GM18909 (cell line): Measurements from ENCODE around the gene DTX1.

ENCODE experiments used
- ATAC-seq: cut with Tn5 transposase; IDR thresholded peaks from one replicate; pipeline ENCODE4 v1.9.1; 2021; ENCODE audit warnings: mild to moderate bottlenecking; ENCODE audit not compliant: unreplicated experiment, poor library complexity

The DTX1 gene

DNA sequence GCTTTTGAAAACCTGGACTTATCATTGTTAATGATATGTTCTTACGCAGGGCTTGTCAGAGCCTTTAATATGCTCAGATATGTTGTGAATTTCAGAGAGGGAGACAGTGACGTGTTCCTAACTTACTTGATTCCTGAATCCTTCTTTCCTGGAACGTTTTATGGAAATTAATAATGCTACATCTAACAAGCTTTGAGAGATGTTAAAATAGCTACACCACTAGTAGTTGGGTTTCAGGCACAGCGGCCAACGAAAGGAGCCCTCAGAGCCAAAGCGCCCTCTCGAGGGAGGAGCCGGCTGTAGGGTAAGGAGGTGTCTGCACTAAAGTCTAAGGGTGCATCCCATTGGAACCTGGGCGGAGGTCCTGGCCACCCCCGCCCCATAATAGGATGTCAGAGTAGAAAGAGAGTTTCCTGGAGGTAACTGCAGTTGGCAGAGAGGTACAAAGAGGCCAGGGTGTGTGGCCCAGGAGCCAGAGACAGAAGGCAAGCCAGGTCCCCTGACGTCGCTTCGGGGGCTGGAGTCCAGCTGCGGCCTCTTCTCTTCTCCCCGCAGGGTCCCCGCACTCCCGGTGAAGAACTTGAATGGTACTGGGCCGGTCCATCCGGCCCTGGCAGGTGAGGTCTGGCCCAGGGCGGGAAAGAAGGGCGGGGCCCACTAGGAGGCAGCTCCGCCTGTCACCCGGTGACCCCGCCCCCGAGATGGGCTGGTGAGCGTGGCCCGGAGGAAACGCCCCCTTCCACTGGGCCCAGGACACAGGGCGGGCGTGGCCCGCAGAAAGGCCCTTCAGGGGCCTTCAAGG is 36.3 kb downstream of the DTX1 start:
- no peak for ATAC-seq

DNA sequence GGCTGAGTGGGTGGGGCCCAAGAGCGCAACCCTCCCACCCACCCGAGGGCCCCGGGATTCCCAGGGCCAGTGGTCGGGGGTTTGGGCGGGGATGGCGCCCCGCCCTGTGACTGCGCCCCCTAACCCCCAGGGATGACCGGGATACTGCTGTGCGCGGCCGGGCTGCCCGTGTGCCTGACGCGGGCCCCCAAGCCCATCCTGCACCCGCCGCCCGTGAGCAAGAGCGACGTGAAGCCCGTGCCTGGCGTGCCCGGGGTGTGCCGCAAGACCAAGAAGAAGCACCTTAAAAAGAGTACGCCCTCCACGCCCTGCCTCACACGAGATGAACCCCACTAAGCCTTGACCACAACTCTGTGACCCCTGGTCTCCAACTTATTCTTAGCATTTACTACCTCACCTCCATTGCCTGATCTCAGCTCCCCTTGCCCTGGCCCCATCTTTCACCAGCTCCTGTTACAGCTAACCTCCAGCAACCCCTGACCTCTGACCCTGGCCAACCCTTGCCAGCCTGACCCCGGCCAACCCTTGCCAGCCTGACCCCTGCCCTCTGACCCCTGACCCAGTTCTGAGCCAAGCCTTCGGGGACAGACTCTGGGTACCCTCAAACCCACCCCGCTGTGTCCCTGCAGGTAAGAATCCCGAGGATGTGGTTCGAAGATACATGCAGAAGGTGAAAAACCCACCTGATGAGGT is 37.0 kb downstream of the DTX1 start:
- no peak for ATAC-seq

DNA sequence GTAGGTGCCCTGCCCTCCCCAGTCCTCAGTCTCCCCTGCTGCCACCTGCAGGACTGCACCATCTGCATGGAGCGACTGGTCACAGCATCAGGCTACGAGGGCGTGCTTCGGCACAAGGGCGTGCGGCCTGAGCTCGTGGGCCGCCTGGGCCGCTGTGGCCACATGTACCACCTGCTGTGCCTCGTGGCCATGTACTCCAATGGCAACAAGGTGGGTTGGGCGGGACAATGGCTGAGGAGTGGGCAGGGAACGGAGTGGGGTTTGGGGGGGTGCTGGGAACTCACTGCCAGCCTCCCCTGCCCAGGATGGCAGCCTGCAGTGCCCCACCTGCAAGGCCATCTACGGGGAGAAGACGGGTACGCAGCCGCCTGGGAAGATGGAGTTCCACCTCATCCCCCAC is 38.2 kb downstream of the DTX1 start:
- ATAC-seq: no peak

DNA sequence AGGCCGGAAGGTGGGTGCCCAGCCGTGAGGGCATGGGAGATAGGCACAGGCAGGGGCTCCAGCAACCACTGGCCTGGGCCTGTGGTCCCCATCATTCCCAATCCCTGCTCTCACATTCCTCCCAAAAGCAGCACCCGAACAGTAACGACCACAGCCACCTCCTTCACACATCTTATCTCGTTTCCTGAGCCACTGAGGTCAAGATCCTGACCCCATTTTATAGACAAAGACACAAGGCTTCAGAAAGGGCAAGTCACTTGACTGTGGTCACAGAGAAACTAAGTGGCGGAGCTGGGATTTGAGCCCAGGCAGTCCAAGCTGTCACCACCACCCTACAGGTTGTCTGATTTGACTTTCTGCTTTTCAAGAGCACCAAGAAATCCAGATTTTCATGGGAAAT is 38.9 kb downstream of the DTX1 start:
- no peak for ATAC-seq

DNA sequence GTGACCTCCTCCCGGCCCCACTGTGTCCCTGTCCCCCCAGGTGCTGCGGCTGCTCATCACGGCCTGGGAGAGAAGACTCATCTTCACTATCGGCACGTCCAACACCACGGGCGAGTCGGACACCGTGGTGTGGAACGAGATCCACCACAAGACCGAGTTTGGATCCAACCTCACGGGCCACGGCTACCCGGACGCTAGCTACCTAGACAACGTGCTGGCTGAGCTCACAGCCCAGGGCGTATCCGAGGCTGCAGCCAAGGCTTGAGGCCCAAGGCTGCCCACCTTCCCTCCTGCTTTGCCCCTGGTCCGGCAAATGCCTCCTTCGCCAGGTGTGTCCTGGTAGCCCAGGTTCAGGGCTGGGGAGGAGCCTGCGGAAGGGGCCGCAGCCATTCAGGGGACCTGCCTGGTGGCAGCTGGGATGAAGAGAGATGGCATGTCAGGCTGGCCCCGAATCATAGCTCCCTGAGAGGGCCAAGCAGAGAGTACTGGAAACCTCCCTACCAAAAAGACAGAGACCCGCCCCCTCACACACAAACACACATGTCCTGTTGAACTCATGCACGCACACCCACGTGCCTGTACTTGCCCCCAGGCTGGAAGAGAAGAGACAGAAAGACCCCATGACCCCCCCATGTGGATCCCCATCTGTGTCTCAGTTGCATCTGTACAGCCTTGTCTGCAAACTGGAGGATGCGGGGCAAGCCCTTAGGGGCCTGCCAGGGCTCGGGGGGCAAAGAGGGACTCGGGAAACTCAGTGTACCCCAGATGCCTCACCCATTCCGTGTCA is 40.3 kb downstream of the DTX1 start:
- no peak for ATAC-seq

DNA sequence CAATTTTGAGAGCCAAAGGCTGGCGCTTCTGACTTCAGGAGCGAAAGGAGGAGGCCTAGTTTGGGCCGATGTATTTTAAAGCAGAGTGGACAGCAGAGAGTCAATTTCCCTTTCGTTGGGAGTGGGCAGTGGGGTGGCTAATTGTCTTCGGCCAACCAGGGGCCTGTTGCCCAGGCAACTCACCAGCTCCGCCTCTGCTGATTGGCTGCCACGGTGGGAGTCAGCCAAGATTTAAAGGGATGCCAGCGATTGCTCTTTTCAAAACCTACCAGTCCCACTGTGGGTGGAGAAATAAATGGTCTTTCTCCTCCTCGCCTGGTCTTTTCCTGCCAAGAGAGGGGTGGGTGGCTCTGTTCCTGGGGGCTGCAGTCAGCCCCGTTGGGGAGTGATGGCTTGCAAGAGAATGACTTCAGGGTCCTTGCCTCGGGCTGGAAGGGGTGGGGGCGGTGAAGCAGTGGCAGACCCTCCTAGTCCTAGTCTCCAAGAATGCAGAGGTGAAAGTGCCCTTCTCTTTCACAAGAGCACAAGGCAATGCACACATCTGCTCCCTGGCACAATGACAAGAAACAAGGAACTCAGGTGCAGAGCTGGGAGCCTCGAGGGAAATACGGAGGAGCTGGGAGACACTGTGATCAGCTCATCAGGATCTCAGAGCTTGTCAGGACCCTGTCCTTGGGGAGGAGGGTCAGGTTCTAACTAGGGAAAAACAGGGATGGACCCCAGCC is 41.3 kb downstream of the DTX1 start:
- no peak for ATAC-seq

DNA sequence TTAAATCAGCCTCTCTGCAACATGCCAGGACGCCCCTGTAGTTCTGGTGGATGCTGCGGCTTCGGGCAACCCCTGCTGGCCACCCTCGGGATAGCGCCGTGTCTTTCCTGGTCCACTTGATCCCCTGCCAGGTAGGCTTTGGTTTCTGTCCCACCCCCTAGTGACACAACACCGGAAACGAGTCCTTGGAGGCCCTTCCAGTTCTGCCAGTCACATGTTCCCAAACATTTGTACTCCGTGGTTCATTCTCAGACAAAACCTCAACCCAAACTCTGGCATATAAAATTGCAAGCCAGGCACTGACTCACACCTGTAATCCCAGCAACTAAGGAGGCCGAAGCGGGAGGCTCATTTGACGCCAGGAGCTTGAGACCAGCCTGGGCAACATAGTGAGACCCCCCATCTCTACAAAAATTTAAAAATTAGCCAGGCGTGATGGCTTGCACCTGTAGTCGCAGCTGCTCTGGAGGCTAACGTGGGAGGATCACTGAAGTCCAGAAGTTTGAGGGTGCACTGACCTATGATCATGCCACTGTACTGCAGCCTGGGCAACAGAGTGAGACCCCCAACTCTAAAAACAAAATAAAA is 42.0 kb downstream of the DTX1 start:
- ATAC-seq: no peak

DNA sequence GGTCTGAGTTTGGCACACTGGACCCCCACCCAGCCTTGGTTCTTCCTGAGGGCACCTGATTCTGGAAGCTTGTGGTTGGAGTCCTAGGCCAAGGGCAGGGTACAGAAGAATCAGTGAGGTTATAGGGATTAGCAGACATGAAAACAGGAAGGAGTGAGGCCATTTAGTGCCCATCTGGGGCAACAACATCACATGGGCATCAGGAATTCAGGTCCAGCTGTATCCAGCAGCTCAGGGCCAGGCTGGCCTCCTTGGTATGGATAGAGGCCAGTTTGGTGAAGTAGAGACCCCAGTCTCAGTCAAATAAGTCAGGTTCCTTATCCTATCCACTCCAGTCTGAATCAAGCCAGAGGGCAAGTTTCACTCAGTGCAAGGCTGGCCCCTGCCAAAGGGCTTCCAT is 42.8 kb downstream of the DTX1 start:
- ATAC-seq: no peak

DNA sequence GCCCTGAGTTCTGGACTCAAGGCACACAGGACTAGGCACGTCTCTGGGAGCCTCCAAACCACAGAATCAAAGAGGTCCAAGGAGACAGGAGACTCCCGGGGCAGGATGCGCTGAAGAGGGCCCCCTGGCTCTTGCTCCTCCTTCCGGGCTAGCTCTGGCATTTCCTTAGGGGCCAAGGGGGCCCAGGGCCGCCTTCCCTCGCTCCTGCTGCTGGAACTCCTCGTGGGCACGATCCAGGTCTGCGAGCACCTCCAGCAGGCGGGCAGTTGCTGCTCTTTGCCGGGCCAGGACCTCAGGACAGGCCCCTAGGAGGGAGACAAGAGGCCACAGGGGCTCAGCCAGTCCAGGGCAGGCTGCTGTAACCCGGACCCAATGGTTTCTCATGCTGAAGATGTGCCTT is 43.2 kb downstream of the DTX1 start:
- no peak for ATAC-seq

DNA sequence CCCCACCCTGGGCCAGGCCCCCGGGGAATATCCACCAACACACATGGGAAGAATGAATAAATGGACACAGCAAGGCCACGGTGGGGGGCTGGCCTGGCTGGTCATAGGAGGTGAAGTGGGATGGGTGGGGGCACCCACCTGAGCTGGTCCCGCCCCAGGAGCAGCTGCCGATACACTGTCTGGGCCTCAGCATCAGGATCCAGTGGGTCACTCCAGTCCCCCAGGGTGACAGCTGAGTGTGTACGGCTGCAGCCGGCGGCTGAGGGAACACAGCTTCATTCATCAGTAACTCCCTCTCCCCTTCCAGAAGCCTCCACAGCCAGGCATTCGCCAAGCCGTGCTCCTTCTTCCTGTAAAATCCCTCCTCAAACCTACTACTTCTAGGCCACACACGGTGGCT is 45.2 kb downstream of the DTX1 start:
- no peak for ATAC-seq

DNA sequence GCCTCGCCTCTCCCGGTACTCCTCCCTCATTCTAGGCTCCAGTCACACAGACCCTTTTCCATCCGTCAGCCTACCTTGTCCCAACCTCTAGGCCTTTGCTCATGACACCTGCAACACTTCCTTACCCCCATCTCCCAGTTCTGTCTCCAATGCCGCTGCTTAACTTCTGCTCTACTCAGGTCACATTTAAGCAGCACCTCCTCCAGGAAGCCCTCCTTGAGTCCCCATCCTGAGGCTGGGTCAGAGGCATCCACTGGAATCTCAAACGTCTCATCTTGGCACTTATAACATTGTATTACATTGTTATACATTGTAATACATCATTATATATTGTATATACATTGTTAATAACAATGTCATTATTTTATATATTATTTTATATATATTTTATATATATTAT is 46.3 kb downstream of the DTX1 start:
- no peak for ATAC-seq

DNA sequence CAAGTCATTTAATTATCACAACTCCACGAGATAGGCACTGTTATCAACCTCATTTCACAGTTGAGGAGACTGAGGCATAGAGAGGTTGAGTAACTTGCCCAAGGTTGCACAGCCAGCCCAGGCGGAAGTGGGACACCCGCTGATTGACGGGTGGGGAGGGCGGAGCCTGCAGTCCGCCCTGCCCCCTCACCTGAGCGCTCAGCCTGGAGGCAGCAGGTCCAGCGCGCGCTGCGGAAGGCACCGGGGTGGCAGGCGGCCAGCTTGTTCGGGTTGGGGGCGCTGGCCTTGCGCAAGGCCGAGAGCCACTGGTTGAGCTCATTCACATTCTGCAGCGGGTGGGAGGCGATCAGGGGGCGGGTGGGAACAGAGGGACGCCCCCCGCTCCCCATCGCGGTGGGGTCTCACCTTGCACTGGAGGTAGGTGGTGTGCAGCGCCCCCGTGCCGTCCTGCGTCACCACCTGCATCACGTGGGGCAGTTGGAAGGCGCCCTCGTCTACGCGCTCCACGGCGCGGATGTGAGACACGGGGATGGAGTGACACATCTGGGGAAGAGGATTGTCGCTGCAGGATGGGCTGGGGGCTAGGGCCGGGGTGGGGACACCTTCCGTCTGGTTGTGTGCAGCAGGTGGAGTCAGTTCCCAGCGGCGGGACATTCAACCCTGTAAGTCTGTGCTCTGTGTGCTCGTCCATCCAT is 47.4 kb downstream of the DTX1 start:
- ATAC-seq: no peak

DNA sequence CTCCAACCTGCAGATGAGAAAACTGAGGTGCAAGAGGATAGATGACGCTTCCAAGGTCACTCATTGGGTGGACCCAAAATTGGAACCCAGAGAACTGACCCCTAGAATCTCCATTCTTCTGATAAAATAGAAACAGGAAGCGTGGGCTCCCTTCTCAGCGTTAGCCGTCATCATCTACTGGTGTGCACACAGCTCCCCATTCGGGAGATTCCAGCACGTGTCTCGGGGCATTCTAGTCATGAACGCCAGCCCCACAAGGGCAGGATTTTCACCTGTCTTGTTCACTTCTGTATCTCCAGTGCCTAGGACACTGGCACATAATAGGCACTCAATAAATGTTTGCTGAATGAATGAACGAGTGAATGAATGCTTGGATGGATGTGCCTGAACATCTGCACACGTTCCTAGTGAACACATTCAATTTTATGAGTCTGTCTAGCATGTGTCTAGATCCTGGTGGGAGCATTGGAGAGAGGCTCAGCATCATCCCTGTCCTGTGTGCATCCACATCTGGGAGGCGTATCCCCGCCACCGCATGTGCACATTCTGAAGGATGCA is 48.5 kb downstream of the DTX1 start:
- ATAC-seq: no peak

DNA sequence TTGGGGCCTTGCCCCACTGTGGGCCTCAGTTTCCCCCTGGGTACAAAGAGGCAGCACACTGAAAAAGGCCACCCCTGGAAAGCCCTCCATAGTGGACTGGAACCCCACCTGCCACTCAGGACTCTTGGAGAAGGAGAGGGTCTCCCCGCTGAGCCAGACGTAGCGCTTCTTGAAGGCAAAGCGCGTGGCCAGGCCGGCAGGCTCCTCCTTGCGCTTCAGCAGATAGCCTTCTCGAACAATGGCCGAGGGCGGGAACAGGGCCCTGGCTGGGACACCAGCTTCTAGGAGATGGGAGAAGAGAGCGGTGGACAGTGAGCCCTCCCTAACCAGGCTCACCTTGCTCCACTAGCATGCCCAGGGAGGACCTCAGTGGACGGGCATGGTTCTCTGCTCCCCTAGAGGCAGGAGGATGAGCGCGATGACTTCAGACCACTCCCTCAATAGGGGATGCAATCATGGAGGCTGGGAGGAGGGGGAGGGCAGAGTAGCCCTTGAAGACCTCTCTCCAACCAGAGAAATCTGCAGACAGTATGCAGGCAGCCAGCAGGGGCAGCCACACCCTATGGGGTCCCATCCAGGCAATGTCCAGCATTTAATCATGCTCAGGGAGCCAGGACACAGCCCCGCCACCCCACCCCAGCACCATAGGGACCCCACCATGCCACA is 49.2 kb downstream of the DTX1 start:
- no peak for ATAC-seq

DNA sequence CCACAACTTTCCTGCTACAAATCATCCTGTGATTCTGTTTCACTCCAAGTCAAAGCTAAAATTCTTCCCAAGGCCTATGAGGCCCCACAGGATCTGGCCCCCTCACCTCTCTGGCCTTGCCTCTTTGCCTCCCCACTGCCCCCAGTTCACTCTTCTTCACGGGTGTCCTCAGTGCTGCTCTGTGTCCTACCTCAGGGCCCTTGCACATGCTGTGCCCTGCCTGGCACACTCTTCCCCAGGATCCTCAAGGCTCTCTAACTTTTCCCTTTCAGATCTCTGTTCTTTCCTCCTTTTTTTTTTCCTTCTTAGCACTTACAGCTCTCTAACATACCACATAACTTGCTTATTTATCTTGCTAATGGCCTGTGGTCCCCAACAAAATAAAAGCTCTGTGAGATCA is 49.8 kb downstream of the DTX1 start:
- ATAC-seq: no peak

DNA sequence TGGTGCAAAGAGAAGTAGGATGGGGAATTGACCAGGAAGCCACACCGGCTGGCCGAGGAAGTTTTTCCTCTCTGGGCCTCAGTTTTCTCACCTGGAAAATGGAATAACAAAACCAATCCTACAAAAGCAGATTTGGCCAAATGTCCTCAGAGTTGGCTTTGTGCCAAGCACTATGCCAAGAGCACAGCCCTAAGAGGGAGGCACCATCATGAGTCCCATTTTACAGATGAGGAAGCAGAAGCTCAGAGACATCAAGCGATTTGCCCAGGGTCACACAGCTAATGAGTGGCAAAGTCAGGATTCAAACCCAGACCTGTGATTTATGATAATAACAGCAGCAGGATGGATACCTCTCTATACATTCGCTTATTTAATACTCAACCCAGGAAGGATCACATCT is 51.8 kb downstream of the DTX1 start:
- ATAC-seq: no peak

DNA sequence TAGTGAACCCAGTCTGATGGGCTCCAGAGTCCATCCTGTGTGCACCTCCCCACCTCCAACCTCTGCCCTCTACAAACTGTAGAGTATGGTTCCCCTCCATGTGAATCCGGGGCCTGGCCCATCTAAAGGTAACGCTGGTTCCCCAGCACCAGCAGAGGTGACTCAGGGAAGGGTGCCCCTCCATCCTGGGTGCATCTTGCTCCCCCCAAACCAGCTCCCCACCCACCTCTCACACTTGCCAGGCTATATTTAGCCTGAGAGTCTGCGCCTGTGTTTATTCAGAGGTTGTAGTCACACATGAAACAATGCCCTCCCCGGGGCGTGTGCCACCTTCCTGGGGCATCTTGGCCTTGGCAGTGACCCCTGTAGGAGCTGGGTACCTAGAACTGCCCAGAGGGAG is 52.8 kb downstream of the DTX1 start:
- no peak for ATAC-seq

DNA sequence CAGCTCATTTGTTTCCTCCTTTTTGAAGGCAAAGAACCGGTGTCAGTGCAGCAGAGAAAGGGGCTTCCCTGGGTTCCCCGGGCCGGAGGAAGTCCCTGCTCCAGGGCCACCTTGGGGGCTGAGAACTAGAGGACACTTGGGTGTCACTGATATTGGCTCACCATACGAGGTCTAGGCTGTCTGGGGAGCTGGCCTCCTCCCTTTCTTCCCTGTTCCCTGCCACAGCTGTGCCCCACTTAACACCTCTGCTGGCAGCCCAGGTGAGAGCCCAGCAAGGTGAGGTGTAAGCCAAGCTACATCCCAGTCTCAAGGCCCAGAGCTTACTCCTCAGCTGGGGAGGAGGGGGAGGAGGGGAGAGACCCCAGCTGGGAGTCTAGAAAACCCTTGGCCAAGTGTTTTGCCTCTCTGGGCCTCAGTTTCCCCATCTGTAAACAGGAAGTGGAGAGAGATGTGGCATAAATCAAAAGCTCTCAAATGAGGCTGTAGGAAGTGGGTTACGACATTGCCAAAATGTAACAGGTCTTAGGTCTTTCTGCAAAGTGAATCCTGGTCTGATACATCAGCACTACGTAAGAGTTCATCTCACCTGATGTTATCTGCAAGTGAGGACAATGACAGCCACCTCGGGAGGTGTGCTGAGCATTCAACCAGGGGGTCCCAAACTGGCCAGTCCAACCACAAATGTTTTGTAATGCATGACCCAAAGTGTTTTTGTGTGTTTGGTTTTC is 53.5 kb downstream of the DTX1 start:
- no peak for ATAC-seq
